Stomach smooth muscle (tissue), 2 donors: ENCODE results near the gene TGM3.

ENCODE experiments used
- H3K27ac ChIP-seq: one replicate; pipeline ENCODE4 v1.7.0; 2013; ENCODE audit warnings: mild to moderate bottlenecking, low read length, inconsistent platforms
- H3K27me3 ChIP-seq, 2 donors: one replicate each; pipeline ENCODE4 v1.7.0; 2013; ENCODE audit warnings: low read length in 2 of 2; ENCODE audit not compliant: insufficient read depth in 2 of 2, control insufficient read depth in 1 of 2
- H3K36me3 ChIP-seq, 2 donors: one replicate each; pipeline ENCODE4 v1.7.0; 2013; ENCODE audit warnings: low read length in 2 of 2; ENCODE audit not compliant: control insufficient read depth in 2 of 2, insufficient read depth in 2 of 2
- H3K4me1 ChIP-seq: one replicate; pipeline ENCODE4 v1.7.0; 2013; ENCODE audit warnings: low read length; ENCODE audit not compliant: control insufficient read depth, insufficient read depth
- H3K4me3 ChIP-seq, 2 donors: one replicate each; pipeline ENCODE4 v1.7.0; 2013; ENCODE audit warnings: low read length in 2 of 2
- H3K9ac ChIP-seq, 2 donors: one replicate each; pipeline ENCODE4 v1.7.0; 2013; ENCODE audit warnings: low read length in 2 of 2, mild to moderate bottlenecking in 1 of 2
- H3K9me3 ChIP-seq, 2 donors: one replicate each; pipeline ENCODE4 v1.7.0; 2013; ENCODE audit warnings: low read length in 2 of 2; ENCODE audit not compliant: control insufficient read depth in 2 of 2
- donor health status: healthy.
- donor health status: Pancreatic carcinoma.

TGM3 gene

GRCh38 chr20:2353231-2353630 lies 57.4 kb downstream of the TGM3 start:
- no peaks in the 10 kb centered on the region for H3K4me1 ChIP-seq
- no peaks in the 10 kb centered on the region for H3K36me3 ChIP-seq
- no peaks in the 10 kb centered on the region for H3K9me3 ChIP-seq
- H3K27ac ChIP-seq, result no peak overlapping the region
- no peak overlapping the region for H3K9ac ChIP-seq
- H3K4me3 ChIP-seq, result no peak overlapping the region
- peaks cover 0 to 4% of the 10 kb centered on the region in 2 donors for H3K27me3 ChIP-seq

GRCh38 chr20:2357114-2357513 lies 61.3 kb downstream of the TGM3 start:
- no peak overlapping the region for H3K4me3 ChIP-seq
- no peaks in the 10 kb centered on the region for H3K36me3 ChIP-seq
- no peaks in the 10 kb centered on the region for H3K4me1 ChIP-seq
- H3K9me3 ChIP-seq, result peaks cover 2 to 4% of the 10 kb centered on the region in 2 donors
- no peak overlapping the region for H3K9ac ChIP-seq
- H3K27me3 ChIP-seq, result no peaks in the 10 kb centered on the region
- H3K27ac ChIP-seq, result no peak overlapping the region

- Histone ChIP-seq H3K27me3 (no peaks in the 10 kb centered on the region), H3K9ac (no peak overlapping the region), H3K4me3 (no peak overlapping the region), H3K36me3 (no peaks in the 10 kb centered on the region), H3K27ac (no peak overlapping the region), H3K4me1 (no peaks in the 10 kb centered on the region), H3K9me3 (peaks cover 3 to 4% of the 10 kb centered on the region in 2 donors)
Measured at GRCh38 chr20:2358006-2358405, 62.2 kb downstream of the TGM3 start.

GRCh38 chr20:2361035-2361593 lies 65.3 kb downstream of the TGM3 start:
- no peak overlapping the region for H3K4me3 ChIP-seq
- H3K4me1 ChIP-seq, result no peaks in the 10 kb centered on the region
- H3K9ac ChIP-seq, result no peak overlapping the region
- no peak overlapping the region for H3K27ac ChIP-seq
- H3K27me3 ChIP-seq, result no peaks in the 10 kb centered on the region
- H3K36me3 ChIP-seq, result no peaks in the 10 kb centered on the region
- H3K9me3 ChIP-seq, result peaks cover 3 to 4% of the 10 kb centered on the region in 2 donors

GRCh38 chr20:2363187-2363586 lies 67.4 kb downstream of the TGM3 start:
- Histone ChIP-seq H3K36me3 (no peaks in the 10 kb centered on the region), H3K9me3 (peaks cover 3 to 4% of the 10 kb centered on the region in 2 donors), H3K4me3 (no peak overlapping the region), H3K9ac (no peak overlapping the region), H3K27me3 (no peaks in the 10 kb centered on the region), H3K4me1 (no peaks in the 10 kb centered on the region), H3K27ac (no peak overlapping the region)

- no peaks in the 10 kb centered on the region for H3K4me1 ChIP-seq
- H3K4me3 ChIP-seq, result no peak overlapping the region
- no peak overlapping the region for H3K9ac ChIP-seq
- peaks cover 3 to 4% of the 10 kb centered on the region in 2 donors for H3K9me3 ChIP-seq
- H3K36me3 ChIP-seq, result no peaks in the 10 kb centered on the region
- no peak overlapping the region for H3K27ac ChIP-seq
- no peaks in the 10 kb centered on the region for H3K27me3 ChIP-seq
Measured at GRCh38 chr20:2363587-2363986, 67.8 kb downstream of the TGM3 start.

GRCh38 chr20:2364044-2364443 lies 68.2 kb downstream of the TGM3 start:
- no peak overlapping the region for H3K4me3 ChIP-seq
- H3K36me3 ChIP-seq, result no peaks in the 10 kb centered on the region
- H3K4me1 ChIP-seq, result no peaks in the 10 kb centered on the region
- no peaks in the 10 kb centered on the region for H3K27me3 ChIP-seq
- no peak overlapping the region for H3K9ac ChIP-seq
- no peak overlapping the region for H3K27ac ChIP-seq
- peaks cover 3 to 4% of the 10 kb centered on the region in 2 donors for H3K9me3 ChIP-seq

GRCh38 chr20:2365091-2365490 lies 69.3 kb downstream of the TGM3 start:
- H3K4me3 ChIP-seq, result no peak overlapping the region
- H3K27ac ChIP-seq, result no peak overlapping the region
- no peaks in the 10 kb centered on the region for H3K4me1 ChIP-seq
- H3K9me3 ChIP-seq, result peaks cover 3 to 7% of the 10 kb centered on the region in 2 donors
- no peaks in the 10 kb centered on the region for H3K36me3 ChIP-seq
- H3K27me3 ChIP-seq, result no peaks in the 10 kb centered on the region
- no peak overlapping the region for H3K9ac ChIP-seq

GRCh38 chr20:2365666-2366065 lies 69.9 kb downstream of the TGM3 start:
- no peaks in the 10 kb centered on the region for H3K36me3 ChIP-seq
- peaks cover 3 to 5% of the 10 kb centered on the region in 2 donors for H3K9me3 ChIP-seq
- H3K4me3 ChIP-seq, result no peak overlapping the region
- no peak overlapping the region for H3K27ac ChIP-seq
- no peak overlapping the region for H3K9ac ChIP-seq
- no peaks in the 10 kb centered on the region for H3K27me3 ChIP-seq
- no peaks in the 10 kb centered on the region for H3K4me1 ChIP-seq

- no peak overlapping the region for H3K4me3 ChIP-seq
- H3K36me3 ChIP-seq, result no peaks in the 10 kb centered on the region
- H3K4me1 ChIP-seq, result no peaks in the 10 kb centered on the region
- H3K27ac ChIP-seq, result no peak overlapping the region
- peaks cover 0 to 3% of the 10 kb centered on the region in 2 donors for H3K9me3 ChIP-seq
- H3K9ac ChIP-seq, result no peak overlapping the region
- peaks cover 3% of the 10 kb centered on the region in 2 donors for H3K27me3 ChIP-seq
Measured at GRCh38 chr20:2368621-2369020, 72.8 kb downstream of the TGM3 start.

- H3K9ac ChIP-seq, result no peak overlapping the region
- peaks cover 0 to 3% of the 10 kb centered on the region in 2 donors for H3K9me3 ChIP-seq
- no peak overlapping the region for H3K4me3 ChIP-seq
- no peak overlapping the region for H3K27ac ChIP-seq
- no peaks in the 10 kb centered on the region for H3K4me1 ChIP-seq
- H3K27me3 ChIP-seq, result peaks cover 3 to 6% of the 10 kb centered on the region in 2 donors
- no peaks in the 10 kb centered on the region for H3K36me3 ChIP-seq
Measured at GRCh38 chr20:2373098-2373497, 77.3 kb downstream of the TGM3 start.
